B cell (primary cell): Measurements from ENCODE around the gene FAF1. TPM values are rescaled to one million over a fixed set of nuclear protein-coding genes. Genes with fewer than 3 reads are reported as not detected.

ENCODE experiments used
- ATAC-seq: fragments of 200-7000 bp; cut with Tn5 transposase; one replicate; pipeline ENCODE4 v1.10.0; 2021; ENCODE audit warnings: low read depth, mild to moderate bottlenecking, moderate number of reproducible peaks, moderate library complexity
- CTCF ChIA-PET: fragments of 350-600 bp; sonication (Branson Sonifier 250); formaldehyde crosslinking; loops from one replicate; lab custom pipeline; 2021; ENCODE audit warnings: antibody characterized with exemption, inconsistent platforms; lab: Charles Lee
- POLR2A ChIA-PET: fragments of 350-600 bp; sonication (Branson Sonifier 250); formaldehyde crosslinking; loops from one replicate; lab custom pipeline; 2021; ENCODE audit warnings: antibody characterized with exemption; lab: Charles Lee
- DNase-seq: peaks from one replicate; pipeline ENCODE4 v3.0.0; 2013
- H2AFZ ChIP-seq: 2 replicates; pipeline ENCODE4 v1.6.1; 2012; ENCODE audit warnings: mild to moderate bottlenecking, low read depth, low read length; ENCODE audit not compliant: insufficient read depth, poor library complexity, severe bottlenecking
- H3K27ac ChIP-seq, 2 donors: 1 replicate in 1 of 2; 2 replicates in 1 of 2; pipeline ENCODE4 v1.5.1; 2012 to 2013; ENCODE audit warnings: low read length in 2 of 2, mild to moderate bottlenecking in 2 of 2, moderate library complexity in 1 of 2
- H3K27me3 ChIP-seq, 4 experiments: fragments of 200-600 bp in 1 of 4; sonication (generic) in 1 of 4; replicated peaks in 1 of 4; 1 replicate in 2 of 4; 2 replicates in 2 of 4; pipeline versions ENCODE4 v1.6.1 to v1.7.0; 2013 to 2016; ENCODE audit warnings: low read length in 3 of 4, mild to moderate bottlenecking in 2 of 4, mixed read lengths in 1 of 4, moderate library complexity in 1 of 4; ENCODE audit not compliant: insufficient read depth in 4 of 4, control insufficient read depth in 3 of 4; ENCODE audit errors: control extremely low read depth in 1 of 4
- H3K36me3 ChIP-seq, 2 experiments: replicated peaks in 1 of 2; 1 replicate in 1 of 2; 2 replicates in 1 of 2; pipeline versions ENCODE4 v1.6.1 to v1.7.1; 2013; ENCODE audit warnings: low read length in 1 of 2; ENCODE audit not compliant: insufficient read depth in 2 of 2, control insufficient read depth in 1 of 2; ENCODE audit errors: control extremely low read depth in 1 of 2, extremely low read depth in 1 of 2
- H3K4me1 ChIP-seq, 2 donors: fragments of 200-600 bp in 1 of 2; sonication (generic) in 1 of 2; 1 replicate in 1 of 2; 2 replicates in 1 of 2; pipeline versions ENCODE4 v1.5.1 to v1.6.1; 2013 to 2017; ENCODE audit warnings: low read length in 2 of 2; ENCODE audit not compliant: control insufficient read depth in 2 of 2, insufficient read depth in 2 of 2
- H3K4me2 ChIP-seq: replicated peaks from 2 replicates; pipeline ENCODE3; 2012; ENCODE audit warnings: mild to moderate bottlenecking, low read depth, low read length; ENCODE audit not compliant: poor library complexity, severe bottlenecking
- H3K4me3 ChIP-seq, 5 experiments: fragments of 200-600 bp in 1 of 5; sonication (generic) in 1 of 5; 1 replicate in 3 of 5; 2 replicates in 2 of 5; pipeline versions ENCODE4 v1.5.1 to v1.7.0; 2011 to 2016; ENCODE audit warnings: low read length in 4 of 5, mild to moderate bottlenecking in 4 of 5, low read depth in 2 of 5, control low read depth in 1 of 5, moderate library complexity in 1 of 5; ENCODE audit not compliant: insufficient read depth in 1 of 5; ENCODE audit errors: control extremely low read depth in 1 of 5, extremely low read depth in 1 of 5
- H3K79me2 ChIP-seq: fragments of 200-600 bp; sonication (generic); one replicate; pipeline ENCODE4 v1.6.0; 2016; ENCODE audit warnings: low read length; ENCODE audit not compliant: control insufficient read depth, insufficient read depth
- H3K9ac ChIP-seq: fragments of 200-600 bp; sonication (generic); 2 replicates; pipeline ENCODE4 v1.6.1; 2017; ENCODE audit warnings: mild to moderate bottlenecking, low read length, moderate library complexity
- H3K9me3 ChIP-seq, 3 donors: one replicate each; pipeline versions ENCODE4 v1.6.1 to v1.7.1; 2013; ENCODE audit warnings: low read length in 2 of 3; ENCODE audit not compliant: control insufficient read depth in 2 of 3, insufficient read depth in 1 of 3; ENCODE audit errors: control extremely low read depth in 1 of 3
- H4K20me1 ChIP-seq: 2 replicates; pipeline ENCODE4 v1.6.0; 2012; ENCODE audit warnings: mild to moderate bottlenecking, low read length; ENCODE audit not compliant: insufficient read depth, control insufficient read depth, poor library complexity, severe bottlenecking
- H3K27ac Mint-ChIP-seq: one replicate; pipeline ENCODE4 v1.8.0; 2021; ENCODE audit warnings: mixed read lengths
- H3K27me3 Mint-ChIP-seq: one replicate; pipeline ENCODE4 v1.8.0; 2021; ENCODE audit warnings: mixed read lengths
- H3K4me1 Mint-ChIP-seq: one replicate; pipeline ENCODE4 v1.8.0; 2021; ENCODE audit warnings: mixed read lengths
- H3K4me3 Mint-ChIP-seq: one replicate; pipeline ENCODE4 v1.8.0; 2021; ENCODE audit warnings: mixed read lengths
- H3K9me3 Mint-ChIP-seq: one replicate; pipeline ENCODE4 v1.8.0; 2022; ENCODE audit warnings: mixed read lengths; ENCODE audit not compliant: insufficient read depth
- EZH2 ChIP-seq: IDR thresholded peaks from 2 replicates; pipeline ENCODE4 v1.6.1; 2012; ENCODE audit warnings: borderline replicate concordance, low read depth, mild to moderate bottlenecking, moderate library complexity, low read length; ENCODE audit not compliant: insufficient read depth, poor library complexity, severe bottlenecking
- WGBS: methylation state at CpG from one replicate; pipeline ENCODE4 v1.1.5; 2013; ENCODE audit warnings: missing lambda C conversion rate; ENCODE audit not compliant: insufficient coverage; 5-methylcytosine and 5-hydroxymethylcytosine counted together
- intact Hi-C: fragments of 100-400 bp; cut with micrococcal nuclease; formaldehyde crosslinking; loops from one replicate; pipeline ENCODE4 v1.10.0; 2022
- polyA plus RNA-seq: library from polyadenylated mRNA; depleted of rRNA; stranded (reverse); fragments of >200 nt; gene quantifications from 2 replicates; pipeline ENCODE4 v1.2.3, GENCODE V29; 2012
- total RNA-seq, 2 donors: library from RNA; stranded (reverse); fragments of 120-200 nt in 1 of 2; gene quantifications; 1 replicate in 1 of 2; 2 replicates in 1 of 2; pipeline versions ENCODE4 v1.2.3 to v1.2.4, GENCODE V29; 2013 to 2022
- TF ChIP-seq, protein P1 (sequence below): fragments of 200-600 bp; IDR thresholded peaks from one replicate; pipeline ENCODE4 v1.8.0; 2022; ENCODE audit warnings: antibody characterized with exemption, mild to moderate bottlenecking

The FAF1 gene
- total and polyA plus RNA-seq, 2 donors (not counting 1 experiment from before 2014, with no cell fraction given), result 10.1 to 58.4 TPM

DNA sequence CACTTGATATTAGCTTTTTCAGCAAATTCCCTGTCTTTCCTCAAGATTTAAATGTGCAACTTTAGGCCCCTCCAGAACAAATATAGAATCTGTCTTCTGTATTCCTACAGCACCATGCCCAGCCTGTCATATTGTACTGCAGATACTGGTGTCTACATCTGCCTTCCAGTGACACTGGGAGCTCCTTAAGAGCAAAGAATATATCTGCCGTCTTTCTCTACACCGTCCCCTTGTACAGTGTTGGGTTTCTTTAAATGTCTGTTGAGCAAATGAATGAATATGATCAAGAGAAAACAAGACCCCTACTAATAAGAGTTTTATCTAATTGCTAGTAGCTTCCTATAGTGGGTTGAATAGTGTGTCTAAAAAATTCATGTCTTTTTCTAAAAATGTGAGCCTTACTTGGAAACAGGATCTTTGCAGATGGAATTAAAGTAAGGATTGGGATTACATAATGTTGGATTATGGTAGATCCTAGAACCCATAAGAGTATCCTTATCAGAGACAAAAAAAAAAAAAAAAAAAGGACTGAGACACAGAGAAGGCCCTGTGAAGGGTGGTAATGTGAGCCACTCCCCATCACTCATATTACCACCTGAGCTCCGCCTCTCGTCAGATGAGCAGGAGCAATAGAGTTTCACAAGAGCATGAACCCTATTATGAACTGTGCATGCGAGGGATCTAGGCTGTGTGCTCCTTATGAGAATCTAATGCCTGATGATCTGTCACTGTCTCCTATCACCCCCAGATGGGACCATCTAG lies 128.6 kb downstream of the FAF1 start:
- Histone ChIP-seq H3K9ac (no peak overlapping the region), H3K79me2 (peaks cover 18% of the 10 kb centered on the region), H3K9me3 (peaks cover 0 to 8% (median 4%) of the 10 kb centered on the region in 3 donors), H3K4me2 (no peak overlapping the region), H3K4me3 (no peak overlapping the region), H2AFZ (no peak overlapping the region), H4K20me1 (peaks cover 12% of the 10 kb centered on the region), H3K4me1 (no peaks in the 10 kb centered on the region), H3K36me3 (peaks cover 0 to 4% of the 10 kb centered on the region in 2 experiments), H3K27ac (no peak overlapping the region), H3K27me3 (no peaks in the 10 kb centered on the region)
- TF ChIP-seq, protein P1, sequence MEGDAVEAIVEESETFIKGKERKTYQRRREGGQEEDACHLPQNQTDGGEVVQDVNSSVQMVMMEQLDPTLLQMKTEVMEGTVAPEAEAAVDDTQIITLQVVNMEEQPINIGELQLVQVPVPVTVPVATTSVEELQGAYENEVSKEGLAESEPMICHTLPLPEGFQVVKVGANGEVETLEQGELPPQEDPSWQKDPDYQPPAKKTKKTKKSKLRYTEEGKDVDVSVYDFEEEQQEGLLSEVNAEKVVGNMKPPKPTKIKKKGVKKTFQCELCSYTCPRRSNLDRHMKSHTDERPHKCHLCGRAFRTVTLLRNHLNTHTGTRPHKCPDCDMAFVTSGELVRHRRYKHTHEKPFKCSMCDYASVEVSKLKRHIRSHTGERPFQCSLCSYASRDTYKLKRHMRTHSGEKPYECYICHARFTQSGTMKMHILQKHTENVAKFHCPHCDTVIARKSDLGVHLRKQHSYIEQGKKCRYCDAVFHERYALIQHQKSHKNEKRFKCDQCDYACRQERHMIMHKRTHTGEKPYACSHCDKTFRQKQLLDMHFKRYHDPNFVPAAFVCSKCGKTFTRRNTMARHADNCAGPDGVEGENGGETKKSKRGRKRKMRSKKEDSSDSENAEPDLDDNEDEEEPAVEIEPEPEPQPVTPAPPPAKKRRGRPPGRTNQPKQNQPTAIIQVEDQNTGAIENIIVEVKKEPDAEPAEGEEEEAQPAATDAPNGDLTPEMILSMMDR, result no peak
- ATAC-seq (no peak), DNase-seq (no peak)
- Mint-ChIP-seq H3K4me1 (no peaks in the 10 kb centered on the region), H3K9me3 (no peaks in the 10 kb centered on the region), H3K4me3 (no peak overlapping the region), H3K27ac (no peak overlapping the region), H3K27me3 (no peaks in the 10 kb centered on the region)
- intact Hi-C loops, result no loop called here
- 93% methylated on average over 2 of the region's 5 CpGs for WGBS
- ChIA-PET CTCF (interaction anchor here (1.5 kb wide), 1 partner anchor 57 kb away, joined by 3 read pairs; no protein-coding TSS in a partner anchor), POLR2A (no interaction called here)

DNA sequence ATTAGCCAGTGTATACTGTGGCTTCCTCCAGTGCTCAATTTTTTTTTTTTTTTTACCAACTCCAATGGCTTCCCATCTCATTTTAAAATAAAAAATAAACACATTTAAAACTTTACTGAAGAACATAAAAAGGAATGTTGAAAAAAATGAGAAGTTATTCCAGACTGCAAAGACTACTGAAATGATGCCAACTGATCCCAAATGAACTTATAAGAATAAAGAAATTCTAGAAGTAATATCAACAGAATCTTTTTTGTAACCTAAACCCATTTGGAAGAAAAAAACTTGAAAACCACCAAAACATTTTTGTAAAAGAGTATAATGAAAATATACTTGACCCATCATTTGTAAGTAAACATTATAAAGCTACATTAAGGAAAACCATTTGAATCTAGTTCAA lies 129.4 kb downstream of the FAF1 start:
- Histone ChIP-seq H3K9me3 (peaks cover 0 to 8% (median 3%) of the 10 kb centered on the region in 3 donors), H3K9ac (no peak overlapping the region), H3K36me3 (peaks cover 0 to 4% of the 10 kb centered on the region in 2 experiments), H3K4me1 (no peaks in the 10 kb centered on the region), H3K4me3 (no peak overlapping the region), H3K79me2 (peaks cover 25% of the 10 kb centered on the region), H4K20me1 (peaks cover 12% of the 10 kb centered on the region), H3K4me2 (no peak overlapping the region), H3K27ac (no peak overlapping the region), H2AFZ (no peak overlapping the region), H3K27me3 (no peaks in the 10 kb centered on the region)
- intact Hi-C loops, result no loop called here
- no peak for TF ChIP-seq EZH2
- TF ChIP-seq, protein P1, result no peak
- Mint-ChIP-seq H3K27ac (no peak overlapping the region), H3K4me1 (no peaks in the 10 kb centered on the region), H3K4me3 (no peak overlapping the region), H3K27me3 (no peaks in the 10 kb centered on the region), H3K9me3 (no peaks in the 10 kb centered on the region)
- DNase-seq (no peak), ATAC-seq (no peak)
- CTCF ChIA-PET, result interaction anchor here (1.5 kb wide), 1 partner anchor 56 kb away, joined by 3 read pairs; no protein-coding TSS in a partner anchor
- POLR2A ChIA-PET, result no interaction called here
